GM19455 (cell line): ENCODE measurements around the gene SLITRK6.
A peak's percentile ranks its signal among the peaks of the same experiment; 100 is the strongest.
"Not testable (repeated sequence)": the region's sequence is repeated elsewhere in the genome, so short reads cannot be mapped to it uniquely, and the experiment has no call there.

Experiments used
- ATAC-seq: cut with Tn5 transposase; IDR thresholded peaks from one replicate; pipeline ENCODE4 v1.9.1; 2021; ENCODE audit not compliant: unreplicated experiment

The SLITRK6 gene

GRCh38 chr13:85799097-85799582, at the start of gene SLITRK6:
Gene SLITRK6, minus strand, starts transcription at chr13:85799419. Its CDS starts 2,911 bp downstream, at chr13:85796508.
- ATAC-seq = no peak

DNA sequence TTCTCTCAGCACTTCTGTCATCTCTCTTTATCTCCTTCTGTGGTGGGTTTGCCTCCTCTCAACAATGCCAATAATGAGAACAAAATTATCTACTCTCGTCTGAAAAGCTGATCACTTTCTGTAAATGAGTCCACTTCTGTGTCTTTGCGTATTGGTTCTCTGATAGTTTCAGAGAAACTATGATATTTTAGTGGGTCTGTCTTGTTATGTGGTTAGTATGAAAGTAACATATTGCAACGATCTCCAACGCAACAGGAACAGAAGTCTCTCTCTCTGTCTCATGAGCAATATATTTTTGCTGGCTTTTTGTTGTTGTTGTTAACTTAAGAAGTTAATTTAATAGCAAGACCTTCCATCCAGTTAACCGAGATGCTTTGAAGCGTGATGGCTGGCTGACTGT, 47.8 kb upstream of the SLITRK6 start:
- ATAC-seq = no peak

- no peak for ATAC-seq
Observed at GRCh38 chr13:85841427-85841826, 42.2 kb upstream of the SLITRK6 start.

DNA sequence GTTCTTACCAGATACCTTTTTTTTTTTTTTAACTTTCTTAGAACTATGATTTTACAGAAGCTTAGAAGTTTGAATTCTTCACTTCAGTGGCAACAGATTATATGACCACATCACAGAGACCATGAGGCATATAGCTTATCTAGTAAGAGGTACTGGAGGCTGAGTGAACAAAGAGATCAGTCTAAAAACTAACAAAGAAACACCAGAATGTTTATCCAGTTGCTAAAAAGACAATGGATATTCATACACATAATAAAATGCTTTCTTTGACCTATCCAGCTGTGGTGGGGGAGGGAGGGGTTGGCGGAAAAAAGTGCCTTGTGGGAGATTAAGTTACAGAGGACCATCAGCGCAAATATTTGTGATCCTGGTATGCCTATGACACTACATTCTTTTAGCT, 34.7 kb upstream of the SLITRK6 start:
- no peak for ATAC-seq

DNA sequence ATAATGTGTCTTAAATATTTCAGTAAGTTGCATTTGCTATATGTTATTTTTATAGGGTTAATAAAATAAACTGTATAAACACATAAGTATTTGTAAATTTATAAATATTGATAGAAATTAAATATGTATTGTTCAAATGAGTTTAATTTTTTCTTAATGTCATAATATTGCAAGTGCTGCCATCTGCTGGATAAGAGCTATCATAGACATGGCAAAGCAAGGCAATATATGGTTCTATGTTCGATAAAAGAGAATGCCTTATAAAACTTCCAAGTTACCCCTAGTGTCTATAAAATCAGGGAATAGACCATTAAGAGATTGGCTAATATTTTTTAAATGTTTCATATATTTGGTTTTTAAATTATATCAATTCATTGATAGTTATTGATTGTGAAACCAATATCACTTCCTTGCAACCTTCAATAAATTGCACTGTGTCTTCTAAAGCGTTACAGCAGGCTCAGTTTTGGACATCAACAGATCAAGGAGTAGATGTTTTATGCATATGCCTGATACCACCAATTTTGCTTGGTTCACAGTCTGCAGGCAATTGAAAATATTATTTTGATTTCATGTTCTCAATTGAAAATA, 29.0 kb upstream of the SLITRK6 start:
- ATAC-seq = no peak

DNA sequence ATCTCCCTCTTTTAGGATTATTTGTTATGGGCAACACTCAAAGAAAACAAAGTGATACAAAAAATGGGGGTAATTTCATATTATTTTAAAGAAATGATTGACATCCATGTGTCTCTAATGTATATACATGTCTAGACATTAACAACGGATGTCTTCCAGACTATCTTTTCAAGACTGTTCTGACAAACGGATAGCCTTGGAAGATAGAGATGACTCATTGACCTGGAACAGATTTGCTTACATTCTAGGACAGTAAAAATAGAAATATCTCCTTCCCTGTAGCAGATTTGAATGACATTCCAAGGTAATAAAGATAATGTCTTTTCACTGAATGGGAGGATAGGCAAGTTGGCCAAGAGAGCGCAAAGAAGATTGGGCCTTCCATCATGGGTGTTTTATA, 26.2 kb upstream of the SLITRK6 start:
- no peak for ATAC-seq

DNA sequence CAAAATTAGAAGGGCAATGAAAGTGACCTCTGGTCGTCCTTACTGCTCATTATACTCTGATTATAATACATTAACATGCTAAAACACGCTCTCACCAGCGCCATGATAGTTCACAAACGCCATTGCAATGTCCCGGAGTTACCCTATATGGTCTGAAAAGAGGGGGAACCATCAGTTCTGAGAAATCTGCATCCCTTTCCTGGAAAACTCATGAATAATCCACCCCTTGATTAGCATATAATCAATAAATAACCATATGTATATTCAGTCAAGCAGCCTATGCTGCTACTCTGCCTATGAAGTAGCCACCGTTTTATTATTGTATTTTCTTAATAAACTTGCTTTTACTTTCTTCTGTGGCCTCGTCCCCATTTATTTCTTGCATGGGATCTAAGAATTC, 24.6 kb upstream of the SLITRK6 start:
- ATAC-seq = no peak

GRCh38 chr13:85819513-85819912, 20.3 kb upstream of the SLITRK6 start:
- no peak for ATAC-seq

DNA sequence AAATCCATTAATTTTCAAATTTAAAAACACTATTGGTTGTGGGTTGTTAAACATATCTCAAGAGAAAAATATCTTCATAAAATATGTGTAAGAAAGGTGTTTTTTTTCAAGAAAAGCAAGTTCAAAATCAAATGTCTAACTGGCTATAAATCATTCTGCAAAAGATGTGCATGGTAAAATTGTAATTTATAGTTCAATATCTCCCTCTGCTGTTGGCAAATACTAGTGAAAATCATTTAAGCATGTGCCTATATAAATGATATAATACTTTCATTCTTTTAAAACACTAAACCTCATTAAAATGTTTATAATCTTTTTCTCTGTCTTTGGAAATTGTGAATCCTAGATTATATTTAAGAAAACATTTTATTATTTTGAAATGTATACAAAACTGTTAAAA, 17.2 kb upstream of the SLITRK6 start:
- ATAC-seq = no peak

DNA sequence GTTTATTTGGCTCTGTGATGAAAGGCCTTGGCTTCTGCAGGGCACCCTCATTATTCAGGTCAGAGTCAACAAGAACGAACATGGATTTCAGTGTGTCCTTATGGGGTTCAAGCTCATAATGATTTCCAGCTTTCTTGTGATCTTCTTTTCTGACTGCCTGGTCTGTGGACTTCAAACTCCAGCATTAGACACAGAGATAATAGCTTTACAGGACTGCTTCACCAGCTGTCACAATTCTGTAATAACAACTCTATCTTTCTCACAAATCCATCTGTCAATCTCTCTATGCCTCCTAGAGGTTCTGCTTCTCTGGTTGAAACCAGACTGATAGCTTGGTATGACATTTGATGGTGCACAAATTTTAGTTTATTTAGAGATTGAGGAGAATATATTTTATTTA, 13.1 kb upstream of the SLITRK6 start:
- ATAC-seq = no peak

DNA sequence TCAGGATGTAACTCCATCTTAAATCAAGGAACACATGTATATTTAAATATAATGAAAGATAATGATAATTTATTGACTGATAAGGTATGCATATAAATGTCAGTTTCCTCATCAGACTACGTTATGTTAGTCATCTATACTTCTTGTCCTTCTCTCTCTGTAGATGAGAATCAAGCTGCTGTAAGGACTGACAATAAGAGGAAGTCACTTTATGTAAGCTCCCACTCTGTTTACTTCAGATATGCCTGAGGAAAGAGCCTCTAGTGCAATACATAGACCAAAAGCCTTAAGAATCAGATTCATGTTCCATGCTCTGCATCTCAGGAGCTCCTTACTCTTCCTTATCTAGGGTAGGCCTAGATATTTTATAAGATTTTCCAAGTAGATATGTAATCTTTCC, 9.6 kb upstream of the SLITRK6 start:
- no peak for ATAC-seq

GRCh38 chr13:85806553-85807175, 7.4 kb upstream of the SLITRK6 start:
- peak; percentile 81 for ATAC-seq

- no peak for ATAC-seq
Observed at GRCh38 chr13:85798556-85798955, 663 bp downstream of the SLITRK6 start.

GRCh38 chr13:85797311-85797710, 1.9 kb downstream of the SLITRK6 start:
- ATAC-seq = no peak

DNA sequence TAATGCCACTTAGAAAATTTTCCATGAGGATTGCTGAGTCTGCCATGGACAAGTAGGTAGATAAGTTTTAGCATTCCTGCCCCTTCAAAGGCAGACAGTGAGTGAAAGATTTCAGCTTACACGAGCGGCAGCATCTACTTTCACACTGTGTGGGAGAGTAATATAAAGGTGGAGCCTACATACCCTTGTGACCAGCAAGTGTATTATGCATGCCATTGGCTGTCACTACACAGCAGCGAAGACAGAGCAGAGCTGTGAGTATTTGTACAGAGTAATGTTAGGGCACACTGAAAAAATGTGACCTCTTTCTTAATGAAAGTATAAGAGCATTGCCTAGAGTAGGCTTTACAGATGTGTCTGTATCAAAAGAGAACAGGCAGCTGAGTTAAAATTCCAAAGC, 14.0 kb downstream of the SLITRK6 start:
- no peak for ATAC-seq

- no peak for ATAC-seq
Observed at GRCh38 chr13:85772367-85772766, 26.9 kb downstream of the SLITRK6 start.

- ATAC-seq = no peak
Observed at GRCh38 chr13:85771856-85772255, 27.4 kb downstream of the SLITRK6 start.

GRCh38 chr13:85768946-85769345, 30.3 kb downstream of the SLITRK6 start:
- ATAC-seq = no peak

GRCh38 chr13:85755123-85755522, 44.1 kb downstream of the SLITRK6 start:
- no peak for ATAC-seq

DNA sequence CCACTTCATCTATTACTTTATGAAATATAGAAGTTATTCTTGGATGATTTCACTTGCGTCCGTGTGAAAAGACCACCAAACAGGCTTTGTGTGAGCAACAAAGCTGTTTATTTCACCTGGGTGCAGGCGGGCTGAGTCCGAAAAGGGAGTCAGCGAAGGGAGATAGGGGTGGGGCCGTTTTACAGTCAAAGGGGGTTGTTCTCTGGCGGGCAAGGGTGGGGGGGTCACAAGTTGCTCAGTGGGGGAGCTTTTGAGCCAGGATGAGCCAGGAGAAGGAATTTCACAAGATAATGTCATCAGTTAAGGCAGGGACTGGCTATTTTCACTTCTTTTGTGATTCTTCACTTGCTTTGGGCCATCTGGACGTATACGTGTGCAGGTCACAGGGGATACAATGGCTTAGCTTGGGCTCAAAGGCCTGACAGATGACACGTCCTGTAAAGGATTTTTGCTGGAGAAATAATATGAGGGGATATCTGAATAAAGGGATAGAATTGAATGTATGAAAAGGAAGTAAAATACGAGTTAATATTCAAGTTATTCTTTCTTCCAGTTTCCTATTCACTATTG, 55.9 kb downstream of the SLITRK6 start:
- ATAC-seq = not testable (repeated sequence)
